Activated CD4-positive, alpha-beta T cell treated with anti-CD3 and anti-CD28 coated beads, Interleukin-10, Interleukin-2, amounts not matched to agents 100 ng/mL and 50 ng/mL, durations not matched to agents 16 hours and 8 hours (primary cell): ENCODE data around the gene BHLHE23.

Experiments used
- DNase-seq: peaks from one replicate; pipeline ENCODE4 v3.0.0-alpha.2; 2020

BHLHE23 gene

DNA sequence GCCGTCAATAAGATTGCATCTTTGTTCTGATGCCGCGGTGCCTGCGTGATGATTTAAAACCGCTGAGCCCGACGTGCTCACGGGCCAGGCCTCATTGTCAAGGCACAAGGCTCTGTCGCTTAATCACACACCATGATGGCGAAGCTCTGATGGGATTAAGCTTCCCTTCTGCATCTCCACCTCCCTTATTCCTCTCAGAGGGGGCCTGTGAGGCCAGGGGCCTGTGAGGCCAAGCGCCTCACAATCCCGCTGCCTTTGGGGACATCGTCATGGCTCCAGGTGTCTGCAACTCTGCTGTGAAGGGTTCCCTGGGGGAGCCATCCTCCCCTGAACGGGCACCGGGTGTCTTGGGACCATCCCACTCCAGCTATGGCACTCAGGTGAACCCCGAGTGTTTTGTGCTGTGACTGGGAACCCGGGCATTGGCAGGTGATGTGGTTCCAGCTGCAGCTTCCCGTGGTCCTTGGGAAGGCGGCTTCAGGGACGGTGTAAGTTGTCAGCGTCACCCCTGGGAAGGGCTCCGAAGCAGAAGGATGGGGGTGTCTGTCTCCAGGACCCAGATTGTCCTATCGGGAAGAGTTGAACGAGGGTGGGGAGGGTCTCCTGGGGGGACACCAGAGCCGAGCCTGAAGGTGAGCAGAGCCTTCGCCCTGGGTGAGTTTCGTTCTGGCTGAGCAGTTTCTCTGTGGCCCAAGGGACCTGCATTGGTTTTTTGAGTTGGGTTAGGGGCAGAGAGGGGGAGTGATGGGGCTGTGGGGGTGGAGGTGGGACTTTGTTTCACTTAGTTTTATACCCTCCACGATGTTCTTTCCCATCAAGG is 18.0 kb upstream of the BHLHE23 start:
- DNase-seq = no peak

DNA sequence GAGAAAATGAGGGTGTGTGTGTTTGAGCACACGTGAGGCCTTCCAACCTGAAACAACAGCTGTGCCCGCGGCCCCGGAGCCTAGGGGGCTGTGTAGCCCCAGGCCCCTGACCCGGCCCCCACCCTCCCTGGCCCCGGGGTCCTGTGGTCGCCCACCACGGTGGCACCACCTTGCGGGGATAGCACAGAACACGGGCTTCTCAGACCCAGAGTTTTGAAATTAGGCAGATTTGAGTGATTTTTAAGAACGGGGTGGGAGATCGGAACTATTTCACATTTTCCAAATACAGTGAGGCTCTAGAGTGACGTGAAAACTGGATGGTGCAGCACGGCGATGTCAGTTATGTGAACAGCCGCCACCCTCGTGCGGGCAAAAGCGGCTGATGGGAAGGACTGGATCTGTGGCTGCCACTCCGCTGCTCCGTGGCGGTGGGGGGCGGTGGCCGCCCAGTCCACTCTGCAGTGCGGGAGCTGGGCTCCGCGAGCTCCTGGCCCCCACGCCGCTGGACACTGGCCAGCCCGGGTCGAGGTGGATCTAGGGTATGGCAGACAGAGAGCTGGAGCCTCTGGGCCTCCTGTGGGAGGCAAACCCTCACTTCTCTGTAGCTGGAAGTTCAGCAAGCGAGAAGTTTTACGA is 17.3 kb upstream of the BHLHE23 start:
- DNase-seq = no peak

DNA sequence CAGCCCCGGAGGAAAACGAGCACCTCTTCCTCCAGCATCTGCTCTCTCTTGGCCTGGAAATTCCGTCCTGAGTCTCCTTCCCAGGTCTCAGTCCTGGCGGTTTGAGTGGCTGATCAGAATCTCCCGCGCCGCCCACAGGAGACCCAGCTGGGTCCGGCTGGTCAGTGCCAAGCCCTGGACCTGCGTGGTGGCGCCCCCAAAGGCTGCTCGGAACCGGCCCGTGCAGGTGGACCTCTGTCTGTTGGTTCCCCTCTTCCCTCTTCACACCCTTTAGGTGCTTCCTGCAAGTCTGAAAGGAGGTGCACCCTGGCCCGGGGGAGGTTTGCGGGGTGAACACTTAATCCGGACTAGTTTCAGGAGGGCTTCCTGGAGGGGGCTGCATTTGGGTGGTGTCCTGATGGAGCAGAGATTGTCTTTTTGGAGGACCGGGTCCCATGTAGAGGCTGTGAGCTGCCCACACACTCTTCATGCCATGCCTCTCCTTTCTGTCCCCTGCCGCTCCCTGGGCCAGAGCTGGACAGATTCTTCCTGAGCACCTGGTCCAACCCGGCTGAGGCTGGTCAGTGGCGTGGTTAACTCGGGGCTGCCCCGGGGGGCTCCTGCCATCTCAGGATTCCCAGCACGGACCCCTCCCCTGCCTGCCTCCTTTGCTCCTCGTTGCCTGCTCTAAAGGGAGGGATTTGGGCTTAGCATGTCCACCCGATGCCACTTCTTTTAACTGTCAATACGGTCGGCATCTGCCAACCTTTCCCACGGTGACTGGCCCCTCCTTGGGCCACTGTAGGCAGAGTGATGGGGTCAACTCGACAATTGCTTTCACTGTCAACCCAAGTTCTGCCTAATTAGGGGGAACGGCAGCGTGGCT is 16.5 kb upstream of the BHLHE23 start:
- no peak for DNase-seq

DNA sequence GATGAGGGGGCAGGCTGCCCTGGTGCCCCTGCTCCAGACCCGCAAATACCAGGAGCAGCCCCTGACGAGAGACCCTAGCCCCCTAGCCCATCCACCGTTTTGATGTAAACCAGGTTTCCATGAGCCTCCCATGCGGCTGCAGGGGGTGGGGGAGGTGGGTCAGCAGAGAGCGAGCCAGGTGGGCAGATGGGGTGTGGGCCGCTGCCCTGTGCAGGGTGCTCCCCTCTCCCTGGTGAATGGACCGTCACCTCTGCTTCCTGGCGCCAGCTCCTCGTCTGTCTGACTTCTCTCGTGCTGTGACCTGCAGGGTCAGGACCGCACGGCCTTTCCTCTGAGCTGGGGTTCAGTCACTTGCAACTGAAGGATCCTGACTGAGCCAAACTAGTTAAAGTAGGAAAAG is 15.7 kb upstream of the BHLHE23 start:
- DNase-seq = no peak

DNA sequence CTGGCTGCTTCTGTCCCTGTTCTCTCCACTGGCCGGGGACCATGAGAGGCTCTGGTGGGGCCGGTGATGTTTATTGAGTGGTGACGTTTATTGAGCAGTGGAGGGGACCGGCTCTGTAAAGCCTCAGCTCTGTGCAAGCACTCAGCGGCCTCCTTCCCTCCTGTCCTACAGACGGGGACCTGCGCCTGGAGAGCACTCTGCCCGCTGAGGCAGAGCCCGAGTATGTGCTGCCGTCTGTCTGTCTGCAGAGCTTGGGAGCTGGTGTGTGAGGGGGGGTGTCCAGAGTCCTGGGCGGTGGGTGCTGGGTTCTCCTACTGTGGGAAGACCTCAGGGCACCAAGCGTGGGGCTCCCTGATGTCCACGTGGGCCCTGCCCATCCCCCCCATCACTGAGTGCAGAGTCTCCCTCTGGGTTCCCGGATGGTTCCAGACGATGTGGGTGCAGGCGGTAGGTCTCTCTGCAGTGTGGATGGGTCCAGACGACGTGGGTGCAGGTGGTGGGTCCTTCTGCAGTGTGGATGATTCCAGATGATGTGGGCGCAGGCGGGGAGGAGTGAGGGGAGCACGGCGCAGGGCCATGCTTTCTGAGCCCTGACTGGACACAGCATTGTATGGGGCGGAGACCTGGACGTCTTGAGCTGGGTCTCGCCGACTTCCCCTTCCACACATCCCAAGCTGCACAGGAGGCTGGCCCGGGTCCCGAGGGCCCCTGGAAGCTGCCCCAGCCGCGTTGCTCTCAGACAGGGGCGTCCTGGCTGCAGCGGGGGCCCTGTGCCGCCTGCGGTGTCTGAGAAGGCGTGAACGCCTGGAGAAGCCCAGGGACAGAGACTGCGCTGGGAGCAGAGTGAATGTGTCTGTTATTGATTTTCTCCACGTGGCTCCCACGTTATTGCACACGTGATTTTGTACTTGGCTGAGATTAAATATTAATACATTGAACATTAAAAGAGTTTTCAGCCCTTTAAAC is 14.9 kb upstream of the BHLHE23 start:
- no peak for DNase-seq

DNA sequence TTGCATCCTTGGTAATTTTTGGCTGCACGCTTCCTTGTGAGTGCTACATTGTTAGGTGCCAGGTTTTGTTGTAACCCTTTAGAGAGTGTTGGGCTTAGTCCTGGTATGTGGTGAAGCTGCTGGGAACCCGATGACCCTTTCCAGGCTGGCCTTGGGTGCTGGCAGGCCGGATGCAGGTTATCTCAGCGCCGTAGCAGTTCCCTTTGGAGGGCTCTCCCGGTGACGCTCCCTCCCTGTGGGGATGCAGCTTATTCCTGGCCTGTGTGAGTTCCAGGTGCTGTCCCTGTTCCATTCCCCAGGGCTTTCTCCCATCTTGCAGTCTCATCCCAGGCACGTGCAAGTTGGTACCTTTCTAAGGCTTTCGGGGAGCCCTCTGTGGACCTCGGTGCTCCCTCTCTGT is 13.9 kb upstream of the BHLHE23 start:
- DNase-seq = no peak

DNA sequence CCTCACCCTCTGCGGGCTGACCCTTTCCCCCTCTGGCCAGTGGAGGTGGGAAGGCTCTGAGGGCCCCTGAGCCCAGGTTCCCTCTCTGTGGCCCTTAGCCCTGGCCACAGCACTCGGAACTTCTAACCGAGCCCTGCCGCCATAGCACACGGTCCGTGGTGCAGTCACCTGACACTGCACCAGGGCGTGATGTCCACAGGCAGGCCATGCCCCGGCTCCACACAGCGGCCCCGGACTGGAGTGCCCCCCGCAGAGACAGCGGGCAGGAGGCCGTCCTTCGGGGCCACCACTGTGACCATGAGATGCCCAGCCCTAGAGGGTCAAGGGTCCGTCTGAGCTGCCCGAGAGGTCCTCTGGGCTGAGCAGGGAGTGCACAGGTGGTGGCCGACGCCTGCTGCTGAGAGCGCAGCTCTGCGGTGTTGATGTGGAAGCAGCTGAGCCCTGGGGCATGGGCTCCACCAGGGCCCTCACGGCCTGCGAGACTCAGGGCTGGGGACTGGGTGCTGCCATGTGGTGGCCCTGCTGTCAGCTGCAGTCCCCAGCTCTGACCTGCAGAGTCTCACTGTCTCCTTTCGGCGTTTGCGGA is 11.2 kb upstream of the BHLHE23 start:
- DNase-seq = no peak

DNA sequence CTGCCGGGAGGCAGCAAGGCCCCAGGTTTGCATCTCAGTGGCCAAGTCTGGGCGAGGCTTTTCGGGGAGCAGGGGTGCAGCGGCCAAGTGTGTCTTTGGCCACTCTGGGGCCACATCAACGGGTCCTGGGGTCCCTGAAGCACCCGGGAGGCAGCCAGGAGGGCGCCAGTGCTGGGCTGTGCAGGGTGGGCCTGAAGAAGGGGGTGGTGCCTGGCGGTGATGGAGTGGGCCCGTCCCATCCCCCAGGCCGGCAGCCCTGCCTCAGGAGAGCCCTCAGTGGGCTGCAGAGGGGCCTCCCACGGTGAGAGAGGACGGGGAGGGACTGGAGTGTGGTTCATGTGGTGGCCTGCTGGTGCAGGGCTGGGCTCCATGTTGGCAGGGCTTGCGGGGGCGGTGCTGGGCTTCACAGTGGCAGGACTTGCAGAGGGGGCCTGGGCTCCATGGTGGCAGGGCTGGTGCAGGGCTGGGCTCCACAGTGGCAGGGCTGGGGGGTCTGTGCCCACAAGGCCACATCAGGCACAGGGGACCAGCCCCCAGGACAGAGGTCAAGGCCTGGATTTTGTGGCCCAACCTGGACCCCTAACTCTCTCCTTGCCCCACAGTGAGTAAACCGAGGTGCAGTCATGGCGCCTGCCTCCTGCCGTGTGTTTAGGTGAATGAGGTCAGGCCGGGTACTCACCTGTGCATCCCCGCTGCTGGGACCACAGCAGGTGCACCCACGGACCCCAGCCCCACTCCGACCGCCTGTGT is 10.5 kb upstream of the BHLHE23 start:
- DNase-seq = no peak

DNA sequence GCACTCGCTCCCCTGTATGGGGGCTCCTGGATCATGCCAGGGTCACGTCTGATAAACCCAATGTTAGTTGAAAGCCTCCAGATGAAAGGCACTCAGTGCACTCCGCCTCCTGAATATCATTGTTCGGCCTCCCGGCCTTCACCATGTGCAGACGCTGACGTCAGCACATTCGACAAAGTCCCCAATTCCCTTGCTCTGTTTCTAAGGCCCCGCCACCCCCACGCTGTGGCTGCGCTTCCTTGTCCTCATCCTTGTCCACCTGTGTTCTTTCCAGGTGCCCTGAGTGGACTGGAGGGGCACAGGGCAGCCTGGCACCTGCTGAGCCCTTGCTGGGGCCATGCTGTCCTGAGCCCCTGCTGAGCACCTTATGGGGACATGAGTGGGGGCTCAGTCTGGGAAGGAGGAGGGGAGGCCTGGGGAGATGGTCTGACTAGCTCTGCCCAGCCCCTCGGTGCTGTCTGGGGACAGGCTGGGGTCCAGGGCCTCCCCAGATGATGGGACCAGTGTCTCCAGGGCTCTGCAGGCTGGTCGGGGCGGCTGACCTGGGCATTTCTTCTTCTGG is 9.8 kb upstream of the BHLHE23 start:
- no peak for DNase-seq

DNA sequence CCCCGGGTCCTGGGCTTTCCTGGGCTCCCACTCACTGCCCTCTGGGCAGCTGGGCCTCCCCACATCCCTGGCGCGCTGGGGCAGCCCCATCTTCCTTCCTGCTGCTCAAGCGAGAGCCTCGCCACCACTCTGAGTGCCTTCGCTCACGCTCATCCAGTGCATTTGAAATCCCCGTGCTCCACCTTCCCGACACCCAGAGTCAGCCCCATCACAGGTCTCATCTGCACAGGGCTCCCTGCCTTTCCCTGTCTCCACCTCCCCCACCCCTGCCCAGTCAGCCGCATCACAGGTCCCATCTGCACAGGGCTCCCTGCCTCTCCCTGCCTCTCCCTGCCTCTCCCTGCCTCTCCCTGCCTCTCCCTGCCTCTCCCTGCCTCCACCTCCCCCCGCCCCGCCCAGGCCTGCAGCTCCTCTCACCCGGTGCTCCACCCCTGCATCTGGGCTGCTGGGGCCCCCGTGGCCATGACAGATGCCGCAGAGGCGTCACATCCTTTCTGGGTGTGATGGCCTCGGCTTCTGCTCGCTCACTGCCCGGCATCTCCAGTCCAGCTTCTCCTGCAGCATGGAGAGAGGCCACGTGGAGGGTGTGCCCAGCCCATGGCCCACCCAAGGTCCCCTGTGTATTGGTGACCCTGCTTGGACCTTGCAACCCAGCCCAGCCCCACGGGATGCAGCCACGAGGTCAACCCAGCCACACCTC is 9.0 kb upstream of the BHLHE23 start:
- DNase-seq = no peak

DNA sequence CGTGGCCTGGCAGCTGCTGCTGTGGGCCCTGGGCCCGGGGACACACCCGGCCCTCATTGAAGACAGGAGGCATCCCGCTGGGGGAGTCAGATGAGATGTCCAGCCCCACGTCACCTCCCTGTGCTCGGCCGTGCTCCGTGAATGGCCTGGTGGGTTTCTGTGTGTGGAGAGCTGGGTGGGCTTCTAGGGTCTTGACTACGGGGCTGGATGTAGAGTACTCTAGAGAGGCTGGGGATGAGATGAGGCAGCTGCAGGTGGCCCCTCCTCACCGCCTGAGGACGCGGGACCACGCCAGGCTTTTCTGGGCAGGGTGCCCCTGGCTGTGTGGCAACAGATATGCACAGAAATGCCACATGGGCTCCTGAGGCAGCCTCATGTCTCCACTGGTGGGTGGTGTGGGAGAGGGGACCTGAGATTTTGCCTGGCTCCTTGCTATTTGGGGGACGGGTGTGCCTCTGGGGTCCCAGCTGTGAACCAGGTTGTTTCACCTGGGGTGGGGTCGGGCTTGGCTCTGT is 8.4 kb upstream of the BHLHE23 start:
- DNase-seq = no peak

DNA sequence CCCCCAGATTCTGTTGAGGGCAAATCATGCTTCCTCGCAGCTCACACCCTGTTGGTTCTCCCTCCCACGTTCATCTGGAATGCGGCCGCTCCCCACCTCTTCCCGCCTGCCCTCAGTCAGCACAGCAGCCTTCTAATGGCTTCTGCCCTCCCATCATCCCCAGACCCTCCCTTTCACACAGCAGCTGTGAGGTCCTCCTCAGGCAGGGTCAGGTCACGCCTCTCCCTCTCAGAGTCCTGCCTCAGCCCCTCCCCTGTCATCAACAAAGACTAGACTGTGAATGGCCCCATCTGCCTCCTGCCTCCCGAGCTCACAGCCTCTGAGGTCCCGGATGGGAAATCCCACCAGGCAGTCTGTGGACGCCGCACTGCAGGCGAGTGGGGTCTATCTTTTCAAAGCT is 7.9 kb upstream of the BHLHE23 start:
- no peak for DNase-seq

DNA sequence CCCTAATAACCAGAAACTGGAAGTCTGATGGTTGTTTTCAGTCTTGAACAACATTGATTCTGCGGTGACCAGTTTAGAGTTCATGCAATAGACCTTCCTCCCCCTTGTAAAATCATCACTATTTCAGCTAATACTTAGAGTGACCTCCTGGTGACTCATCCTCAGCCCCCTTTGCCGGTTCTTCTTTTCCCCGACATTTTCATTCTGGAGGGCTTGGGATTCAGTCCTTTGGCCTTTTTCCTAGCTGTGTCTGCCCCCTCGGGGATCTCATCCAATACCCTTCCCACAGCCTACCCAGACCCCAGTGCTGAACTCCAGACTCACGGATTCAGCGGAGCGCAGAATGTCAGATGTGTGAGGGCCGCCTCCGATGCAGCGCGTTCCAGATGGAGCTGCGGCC is 7.5 kb upstream of the BHLHE23 start:
- DNase-seq = no peak

DNA sequence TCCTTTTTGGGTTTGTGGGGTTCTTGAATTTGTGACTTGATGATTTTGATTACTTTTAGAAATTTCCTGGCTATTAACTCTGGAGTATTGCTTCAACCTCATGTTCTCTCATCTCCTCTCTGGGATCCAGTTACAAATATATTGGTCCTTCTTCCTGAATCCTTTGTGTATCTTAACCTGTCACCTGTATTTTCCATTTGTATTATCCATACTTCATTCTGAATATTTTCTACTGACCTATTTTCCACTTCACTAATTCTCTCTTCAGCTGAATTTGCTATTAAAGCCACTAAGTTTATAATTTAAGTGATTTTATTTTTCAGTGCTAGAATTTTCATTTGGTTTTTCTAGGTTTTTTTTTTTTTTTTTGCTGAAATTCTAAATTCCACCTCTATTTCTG is 6.4 kb upstream of the BHLHE23 start:
- no peak for DNase-seq

DNA sequence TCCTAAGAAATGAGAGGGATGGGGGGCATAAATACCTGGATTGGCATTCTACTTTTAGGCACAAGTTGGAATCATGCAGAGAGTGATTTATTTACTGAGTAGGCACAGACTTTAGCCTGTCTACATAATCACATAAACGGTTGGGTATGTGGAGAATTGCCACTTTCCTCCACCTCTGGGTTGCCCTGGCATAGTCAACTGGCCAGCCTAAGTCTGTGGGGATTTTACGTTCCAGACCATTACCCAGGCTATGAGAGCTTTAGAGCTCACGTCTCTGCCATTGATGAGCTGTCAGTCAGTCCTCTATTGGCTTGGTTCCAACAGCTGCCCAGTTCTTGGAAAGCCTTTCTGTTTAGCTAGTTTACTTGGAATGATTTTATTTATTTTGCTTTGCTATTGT is 5.0 kb upstream of the BHLHE23 start:
- DNase-seq = no peak

DNA sequence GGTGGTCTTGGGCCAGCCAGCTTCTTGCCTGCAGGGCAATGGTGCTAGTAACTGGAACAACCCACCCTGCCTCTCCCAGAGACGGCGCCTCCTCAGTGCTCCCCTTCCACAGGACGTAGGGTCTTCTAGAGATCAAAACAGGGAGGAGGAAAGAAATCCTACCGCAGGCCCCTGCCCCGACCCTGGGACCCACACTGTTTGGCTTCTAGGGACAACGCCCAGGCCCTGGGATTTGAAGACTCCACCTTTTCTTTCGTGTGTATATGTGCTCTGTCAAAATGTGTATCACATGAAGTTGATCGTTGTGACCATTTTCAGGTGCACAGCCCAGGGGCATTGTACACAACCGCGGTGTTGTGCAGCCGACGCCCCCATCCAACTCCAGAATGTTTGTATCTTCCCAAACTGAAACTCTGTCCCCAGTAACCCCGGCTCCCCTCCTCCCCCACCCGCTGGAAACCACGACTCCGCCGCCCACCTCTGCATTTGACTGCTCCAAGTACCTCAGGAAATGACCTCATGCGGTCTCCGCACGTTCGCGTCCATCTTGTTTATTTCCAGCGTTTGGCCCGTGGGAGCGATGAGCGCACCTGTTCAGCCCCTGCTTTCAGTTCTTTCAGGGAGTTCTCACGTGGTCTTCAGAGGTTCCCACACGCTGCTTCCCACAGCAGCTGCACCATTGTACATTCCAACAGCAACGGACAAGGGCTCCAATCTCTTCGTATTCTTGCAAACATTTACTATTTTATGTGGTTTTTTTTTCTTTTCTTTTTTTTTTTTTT is 3.4 kb upstream of the BHLHE23 start:
- DNase-seq = peak; percentile 74

DNA sequence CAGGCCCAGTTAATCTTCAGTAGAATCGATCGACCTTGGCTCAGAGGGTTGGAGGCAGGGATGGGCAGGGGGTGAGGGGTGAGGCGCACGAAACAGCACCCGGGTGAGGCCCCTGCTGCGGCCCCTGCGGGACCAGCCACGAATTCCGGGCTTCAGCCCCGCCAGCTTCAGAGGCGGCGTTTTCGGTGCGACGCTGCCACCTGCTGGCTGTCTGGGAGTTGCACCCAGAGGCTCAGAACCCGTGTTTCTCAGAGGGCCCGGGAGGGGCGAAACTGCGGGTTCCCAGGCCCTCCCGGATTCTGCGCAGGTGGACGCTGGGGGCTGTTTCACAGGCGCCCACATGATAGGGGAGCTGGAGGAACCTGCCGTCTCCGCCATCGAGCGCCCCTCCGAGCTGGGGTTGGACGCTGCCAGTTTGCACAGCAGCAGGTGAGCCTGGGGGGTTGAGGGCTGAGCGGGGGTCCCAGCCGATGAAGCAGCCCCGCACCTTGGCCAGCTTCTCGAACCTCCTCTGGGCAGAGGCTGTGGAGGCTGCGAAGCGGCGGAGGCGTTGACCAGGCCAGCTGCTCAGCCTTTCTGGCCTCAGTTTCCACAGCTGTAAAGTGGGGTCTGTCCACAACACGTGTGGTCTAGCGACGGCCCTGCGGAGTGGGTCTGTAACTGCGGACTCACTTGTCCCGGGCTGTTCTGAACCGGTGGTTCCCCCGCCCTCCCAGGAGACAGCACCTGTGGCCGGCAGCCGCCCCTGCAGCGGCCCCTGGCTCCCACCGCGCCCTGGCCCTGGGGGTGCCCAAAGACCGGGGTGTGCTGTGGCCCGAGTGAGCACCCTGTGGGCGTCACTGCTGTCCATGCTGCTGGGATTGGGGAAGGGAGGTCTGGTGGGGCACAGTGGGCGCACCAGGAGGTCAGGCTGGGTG is 2.5 kb upstream of the BHLHE23 start:
- peak; percentile 84 for DNase-seq

DNA sequence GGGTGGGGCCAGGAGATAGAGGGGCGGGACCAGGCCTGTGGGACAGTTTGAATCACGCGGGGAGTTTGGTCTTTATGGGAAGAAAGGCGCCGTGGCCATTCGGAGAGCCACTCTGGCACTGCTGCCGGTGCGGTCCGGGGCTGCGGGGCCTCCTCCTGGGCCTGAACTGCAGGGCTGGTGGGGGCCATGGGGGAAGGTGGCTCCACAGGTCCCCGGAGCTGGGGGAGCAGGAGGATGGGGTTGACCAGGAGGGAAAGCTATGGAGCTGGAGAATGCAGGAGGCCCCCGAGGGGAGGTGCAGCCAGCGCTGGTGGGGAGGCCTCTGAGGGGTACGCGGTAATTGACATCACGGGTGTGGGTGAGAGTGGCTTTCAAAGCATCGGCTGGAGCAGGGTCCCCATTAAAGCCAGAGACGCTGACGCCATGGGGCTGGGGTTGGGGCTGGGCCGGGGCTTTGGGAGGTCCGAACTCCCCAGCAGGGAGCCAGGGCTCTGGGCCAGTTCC is 1.8 kb upstream of the BHLHE23 start:
- no peak for DNase-seq
